Measurements from ENCODE around the gene POLD1. TPM values are rescaled to one million over a fixed set of nuclear protein-coding genes. Genes with fewer than 3 reads are reported as not detected.

The POLD1 gene
- total and polyA plus RNA-seq, 10 donors = 26.5 to 66.6 (median 34.2) TPM

GRCh38 chr19:50420127-50420526 is 36.0 kb downstream of the POLD1 start:
- Histone ChIP-seq H3K4me3 (peak overlapping the region; percentile 28 to 81 (median 48)), H3K27me3 (replicated peaks in 1 of 7) (peaks cover 0 to 59% (median 9%) of the 10 kb centered on the region in 7 donors)
- TF ChIP-seq CTCF (IDR thresholded peaks at IDR 0.05 in 8 of 11, conservative IDR thresholded peaks at IDR 0.05 in 3 of 11) = no peak
- no peak for TF ChIP-seq POLR2A (IDR thresholded peaks at IDR 0.05)
- no peak for TF ChIP-seq POLR2AphosphoS5 (IDR thresholded peaks at IDR 0.05)

GRCh38 chr19:50420808-50421207 is 36.7 kb downstream of the POLD1 start:
- H3K4me3 ChIP-seq = peak overlapping the region in 3 of 8 donors; percentile 51 to 81 (median 63)
- H3K27me3 ChIP-seq (replicated peaks in 1 of 7) = peaks cover 0 to 59% (median 9%) of the 10 kb centered on the region in 7 donors
- H3K36me3 ChIP-seq = peaks cover 0 to 37% (median 0%) of the 10 kb centered on the region in 6 donors
- H3K4me1 ChIP-seq = peaks cover 0 to 69% (median 31%) of the 10 kb centered on the region in 6 donors
- intact Hi-C loops (cut with DNase I; ENCODE audit: low total_unique reads) = no loop called here
- 54 to 76% (median 64%) methylated on average over 3 of the region's 3 CpGs for WGBS, 5 donors
- H3K9me3 ChIP-seq = no peaks in the 10 kb centered on the region
- TF ChIP-seq POLR2A (IDR thresholded peaks at IDR 0.05) (no peak), POLR2AphosphoS5 (IDR thresholded peaks at IDR 0.05) (no peak), CTCF (IDR thresholded peaks at IDR 0.05 in 8 of 11, conservative IDR thresholded peaks at IDR 0.05 in 3 of 11) (no peak)
- H3K27ac ChIP-seq = peak overlapping the region in 3 of 8 donors; percentile 86 to 93 (median 86)
- DNase-seq = no peak

More at GRCh38 chr19:50420127-50420526, 36.0 kb downstream of the POLD1 start:
- Histone ChIP-seq H3K36me3 (peaks cover 0 to 30% (median 0%) of the 10 kb centered on the region in 6 donors), H3K9me3 (no peaks in the 10 kb centered on the region), H3K27ac (peak overlapping the region in 7 of 8 donors; percentile 17 to 93 (median 82)), H3K4me1 (peaks cover 0 to 76% (median 37%) of the 10 kb centered on the region in 6 donors)
- no peak for DNase-seq
- WGBS, 5 donors = 24 to 38% (median 30%) methylated on average over 3 of the region's 3 CpGs
- intact Hi-C loops (cut with DNase I; ENCODE audit: low total_unique reads) = no loop called here

GRCh38 chr19:50422397-50423278 is 38.5 kb downstream of the POLD1 start:
- Histone ChIP-seq H3K4me3 (peak overlapping the region in 1 of 8 donors; percentile 81), H3K27ac (peak overlapping the region in 3 of 8 donors; percentile 30 to 93 (median 31)), H3K9me3 (no peaks in the 10 kb centered on the region), H3K4me1 (peaks cover 0 to 55% (median 14%) of the 10 kb centered on the region in 6 donors), H3K36me3 (peaks cover 0 to 38% (median 0%) of the 10 kb centered on the region in 6 donors), H3K27me3 (replicated peaks in 1 of 7) (peaks cover 0 to 56% (median 9%) of the 10 kb centered on the region in 7 donors)
- TF ChIP-seq POLR2AphosphoS5 (IDR thresholded peaks at IDR 0.05) = no peak
- no peak for TF ChIP-seq CTCF (IDR thresholded peaks at IDR 0.05 in 8 of 11, conservative IDR thresholded peaks at IDR 0.05 in 3 of 11)
- no peak for TF ChIP-seq POLR2A (IDR thresholded peaks at IDR 0.05)
- DNase-seq = no peak
- intact Hi-C loops (cut with DNase I; ENCODE audit: low total_unique reads) = no loop called here
- WGBS, 5 donors = 75 to 92% (median 82%) methylated on average over 16 to 18 of the region's 18 CpGs
